Right renal pelvis (tissue), 4 donors: Measurements from ENCODE around the gene TNK1. TPM values are rescaled to one million over a fixed set of nuclear protein-coding genes. Genes with fewer than 3 reads are reported as not detected.

Experiments used
- DNase-seq, 4 donors: peaks; one replicate each; pipeline ENCODE4 v3.0.0-alpha.2; 2013; ENCODE audit warnings: low read depth in 4 of 4, low spot score in 3 of 4, missing footprints in 1 of 4
- polyA plus RNA-seq, 4 donors: library from polyadenylated mRNA; unstranded; fragments of 120-200 nt; gene quantifications; one replicate each; pipeline ENCODE4 v1.2.1, GENCODE V29; 2013; ENCODE audit not compliant: insufficient read length in 4 of 4

TNK1 gene
- polyA plus RNA-seq, 4 donors: 3.2 to 7.2 (median 4.5) TPM

DNA sequence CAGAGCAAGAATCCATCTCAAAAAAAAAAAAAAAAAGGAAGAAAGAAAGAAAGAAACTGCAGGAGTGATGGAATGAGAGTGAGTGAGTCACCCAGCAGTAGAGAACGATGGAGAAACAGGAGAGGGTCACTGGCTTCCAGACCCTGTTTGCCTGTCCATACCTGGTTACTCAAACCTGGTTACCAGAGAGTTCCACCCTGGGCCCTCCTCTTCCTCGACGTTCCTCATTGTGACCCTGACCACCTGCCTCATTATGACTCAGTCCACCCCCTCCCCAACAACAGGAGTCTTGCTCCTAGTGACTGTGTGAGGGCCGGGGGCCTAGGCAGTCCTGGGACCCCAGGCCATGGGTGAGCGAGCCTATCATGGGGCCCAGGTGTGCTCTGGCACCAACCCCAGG, 47.7 kb downstream of the TNK1 start, which contains the start of gene SPEM3:
TSS of gene SPEM3 (plus strand) at position 301 of the 400 bp plus-strand sequence. CDS start at position 347, 46 bp downstream.
- no peak for DNase-seq

- no peak for DNase-seq
These were observed 48.8 kb downstream of the TNK1 start for GRCh38 chr17:7429722-7430121.

GRCh38 chr17:7431231-7431630, 50.3 kb downstream of the TNK1 start:
- DNase-seq: no peak

GRCh38 chr17:7432296-7432695, 51.4 kb downstream of the TNK1 start:
- DNase-seq: no peak

- no peak for DNase-seq
These were observed 55.0 kb downstream of the TNK1 start for GRCh38 chr17:7435676-7436555.

GRCh38 chr17:7436556-7437368, 55.9 kb downstream of the TNK1 start:
- DNase-seq: peak in 2 of 4 donors; percentile 67 to 80

DNA sequence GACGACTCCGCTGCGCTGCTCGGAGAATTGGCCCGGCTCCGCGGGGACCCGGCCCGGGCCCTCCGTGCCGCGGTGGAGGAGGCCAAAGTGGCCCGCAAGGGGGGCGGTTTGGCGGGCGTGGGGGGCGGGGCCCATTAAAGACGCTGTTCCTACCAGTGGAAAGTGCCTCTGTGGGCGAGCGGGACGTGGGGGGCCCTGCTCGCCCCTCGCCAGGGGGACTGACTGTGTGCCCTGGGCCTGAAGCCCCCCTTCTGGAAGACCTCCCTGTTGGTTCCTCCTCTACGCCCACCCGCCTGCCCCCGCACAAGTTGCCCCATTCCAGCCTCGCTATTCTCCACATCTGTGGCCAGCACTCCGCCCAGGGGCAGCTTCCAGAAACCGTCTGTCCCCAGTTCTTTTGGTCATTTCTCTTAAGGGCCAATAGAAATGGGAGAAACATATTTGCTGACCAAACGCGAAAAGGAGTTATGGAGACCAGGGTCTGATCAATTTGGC, 56.5 kb downstream of the TNK1 start:
- DNase-seq: no peak

- DNase-seq: no peak
These were observed 57.2 kb downstream of the TNK1 start for GRCh38 chr17:7437950-7438614.

DNA sequence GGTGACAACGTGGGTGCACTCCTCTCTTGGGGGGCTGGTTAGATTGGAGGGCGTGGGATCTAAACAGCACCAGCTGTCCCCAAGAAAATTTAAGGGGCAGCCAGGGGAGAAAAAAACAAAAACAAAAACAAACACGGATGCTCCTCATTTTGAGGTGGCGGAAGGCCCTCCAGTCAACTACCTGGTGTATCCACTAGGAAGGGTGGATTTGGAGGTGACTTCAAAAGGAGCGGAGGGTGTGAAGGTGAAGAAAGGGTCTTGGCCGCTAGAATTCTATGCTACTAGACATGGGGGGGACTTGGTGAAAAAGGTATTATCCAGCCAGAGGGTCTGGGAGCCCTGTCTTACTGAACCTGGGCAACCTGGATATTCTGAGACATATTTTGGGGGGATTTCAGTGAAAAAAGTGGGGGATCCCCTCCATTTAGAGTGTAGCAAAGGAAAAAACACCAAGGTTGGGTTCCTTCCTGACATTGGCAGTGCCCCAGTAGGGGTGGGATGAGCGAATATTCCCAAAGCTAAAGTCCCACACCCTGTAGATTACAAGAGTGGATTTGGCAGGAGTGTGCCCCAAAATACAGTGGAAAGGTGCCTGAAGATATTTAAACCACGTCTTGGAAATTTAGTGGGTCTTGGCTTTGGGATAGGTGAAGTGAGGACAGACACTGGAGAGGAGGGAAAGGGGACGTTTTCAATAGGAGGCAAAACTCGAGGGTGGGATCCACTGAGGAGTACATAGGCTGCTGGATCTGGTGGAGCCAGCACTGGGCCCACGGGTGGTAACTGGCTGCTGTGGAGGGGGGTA, 58.0 kb downstream of the TNK1 start:
- no peak for DNase-seq

Other genes starting within 250 kb of the TNK1 start
- 1 to 10 TPM; 4.6 to 8.1 (median 5.2) TPM for gene ASGR1, start 201.7 kb upstream of the TNK1 start, polyA plus RNA-seq
- 10 to 100 TPM; 30.3 to 40.3 (median 32.9) TPM for gene DLG4, start 161.3 kb upstream of the TNK1 start, polyA plus RNA-seq
- gene ACADVL, start 161.2 kb upstream of the TNK1 start, polyA plus RNA-seq: 100 to 1,000 TPM; 421 to 519 (median 462) TPM
- gene DVL2, start 146.6 kb upstream of the TNK1 start, polyA plus RNA-seq: 10 to 100 TPM; 49.9 to 65.1 (median 50.9) TPM
- gene PHF23, start 141.6 kb upstream of the TNK1 start, polyA plus RNA-seq: 10 to 100 TPM; 57.4 to 66.4 (median 60.9) TPM
- gene GABARAP, start 138.6 kb upstream of the TNK1 start, polyA plus RNA-seq: 100 to 1,000 TPM; 389 to 496 (median 451) TPM
- gene CTDNEP1, start 129.4 kb upstream of the TNK1 start, polyA plus RNA-seq: 100 to 1,000 TPM; 147 to 167 (median 159) TPM
- gene ELP5, start 128.9 kb upstream of the TNK1 start, polyA plus RNA-seq: 10 to 100 TPM; 40.3 to 55.8 (median 50.5) TPM
- gene CLDN7, start 118.6 kb upstream of the TNK1 start, polyA plus RNA-seq: 10 to 100 TPM; 45.0 to 66.0 (median 51.8) TPM
- 1 to 10 TPM; 1.8 to 2.9 (median 2.5) TPM for gene SLC2A4, start 99.4 kb upstream of the TNK1 start, polyA plus RNA-seq
- gene YBX2, start 86.5 kb upstream of the TNK1 start, polyA plus RNA-seq: 1 to 10 TPM; 2.9 to 4.2 (median 3.4) TPM
- gene EIF5A, start 73.5 kb upstream of the TNK1 start, polyA plus RNA-seq: 100 to 1,000 TPM; 297 to 355 (median 333) TPM
- 100 to 1,000 TPM in 2 of 4 donors, 10 to 100 TPM in 2; 86.3 to 106 (median 99.6) TPM for gene GPS2, start 65.7 kb upstream of the TNK1 start, polyA plus RNA-seq
- gene NEURL4, start 51.8 kb upstream of the TNK1 start, polyA plus RNA-seq: 10 to 100 TPM; 28.3 to 33.3 (median 30.7) TPM
- 1 to 10 TPM; 5.7 to 9.1 (median 6.0) TPM for gene ACAP1, start 44.6 kb upstream of the TNK1 start, polyA plus RNA-seq
- 10 to 100 TPM; 12.4 to 13.6 (median 12.9) TPM for gene KCTD11, start 28.9 kb upstream of the TNK1 start, polyA plus RNA-seq
- gene TMEM95, start 25.9 kb upstream of the TNK1 start, polyA plus RNA-seq: not detected
- gene PLSCR3, start 13.4 kb downstream of the TNK1 start, polyA plus RNA-seq: 10 to 100 TPM; 30.5 to 46.3 (median 38.1) TPM
- gene TMEM256, start 23.0 kb downstream of the TNK1 start, polyA plus RNA-seq: 100 to 1,000 TPM in 1 of 4 donors, 10 to 100 TPM in 3; 78.9 to 105 (median 86.2) TPM
- 10 to 100 TPM; 22.8 to 32.6 (median 24.9) TPM for gene NLGN2, start 26.8 kb downstream of the TNK1 start, polyA plus RNA-seq
- gene SPEM1, start 39.2 kb downstream of the TNK1 start, polyA plus RNA-seq: under 1 TPM in 1 of 4 donors, not detected in 3; 0.09 TPM
- under 1 TPM in 2 of 4 donors, not detected in 2; 0.12 TPM for gene SPEM2, start 44.5 kb downstream of the TNK1 start, polyA plus RNA-seq
- gene SPEM3, start 47.8 kb downstream of the TNK1 start, polyA plus RNA-seq: not detected
- 1 to 10 TPM; 3.6 to 5.6 (median 4.3) TPM for gene TMEM102, start 54.3 kb downstream of the TNK1 start, polyA plus RNA-seq
- gene FGF11, start 58.4 kb downstream of the TNK1 start, polyA plus RNA-seq: 1 to 10 TPM; 6.0 to 8.6 (median 7.8) TPM
- 10 to 100 TPM; 10.1 to 11.7 (median 11.3) TPM for gene CHRNB1, start 64.0 kb downstream of the TNK1 start, polyA plus RNA-seq
- 10 to 100 TPM; 38.6 to 47.4 (median 44.3) TPM for gene ZBTB4, start 98.5 kb downstream of the TNK1 start, polyA plus RNA-seq
- gene SLC35G6, start 100.4 kb downstream of the TNK1 start, polyA plus RNA-seq: under 1 TPM in 3 of 4 donors, not detected in 1; 0.16 to 0.22 (median 0.21) TPM
- gene POLR2A, start 103.3 kb downstream of the TNK1 start, polyA plus RNA-seq: 100 to 1,000 TPM; 117 to 158 (median 121) TPM
- gene TNFSF12, start 168.0 kb downstream of the TNK1 start, polyA plus RNA-seq: 10 to 100 TPM; 25.3 to 32.5 (median 29.0) TPM
- 10 to 100 TPM; 13.2 to 17.8 (median 14.3) TPM for gene TNFSF13, start 177.7 kb downstream of the TNK1 start, polyA plus RNA-seq
- gene SENP3, start 180.8 kb downstream of the TNK1 start, polyA plus RNA-seq: 10 to 100 TPM; 68.1 to 81.1 (median 78.1) TPM
- 10 to 100 TPM; 43.0 to 78.7 (median 53.9) TPM for gene CD68, start 198.5 kb downstream of the TNK1 start, polyA plus RNA-seq
- 100 to 1,000 TPM; 110 to 122 (median 119) TPM for gene MPDU1, start 202.8 kb downstream of the TNK1 start, polyA plus RNA-seq
- gene SOX15, start 209.0 kb downstream of the TNK1 start, polyA plus RNA-seq: 1 to 10 TPM; 3.3 to 4.3 (median 4.0) TPM
- gene FXR2, start 233.8 kb downstream of the TNK1 start, polyA plus RNA-seq: 10 to 100 TPM; 46.5 to 54.2 (median 46.9) TPM
- 100 to 1,000 TPM; 124 to 145 (median 139) TPM for gene SAT2, start 246.7 kb downstream of the TNK1 start, polyA plus RNA-seq
- gene SHBG, start 249.0 kb downstream of the TNK1 start, polyA plus RNA-seq: 1 to 10 TPM; 3.5 to 5.7 (median 4.0) TPM